Ovary (tissue), 3 donors: ENCODE data around the gene EPHB1.

Experiments
- POLR2A ChIP-seq: fragments of 450-650 bp; IDR thresholded peaks from one replicate; pipeline ENCODE4 v1.6.1; 2017; ENCODE audit warnings: antibody characterized with exemption, mild to moderate bottlenecking, moderate library complexity
- TF ChIP-seq, protein P1 (sequence below), 3 donors: fragments of 450-650 bp in 2 of 3; fragments of 200-600 bp in 1 of 3; IDR thresholded peaks; one replicate each; pipeline versions ENCODE4 v1.5.1 to v1.8.0; 2016 to 2022; ENCODE audit warnings: antibody characterized with exemption in 3 of 3, mild to moderate bottlenecking in 1 of 3
- donor health status: DM: no; HTN: no; CAD: no.

DNA sequence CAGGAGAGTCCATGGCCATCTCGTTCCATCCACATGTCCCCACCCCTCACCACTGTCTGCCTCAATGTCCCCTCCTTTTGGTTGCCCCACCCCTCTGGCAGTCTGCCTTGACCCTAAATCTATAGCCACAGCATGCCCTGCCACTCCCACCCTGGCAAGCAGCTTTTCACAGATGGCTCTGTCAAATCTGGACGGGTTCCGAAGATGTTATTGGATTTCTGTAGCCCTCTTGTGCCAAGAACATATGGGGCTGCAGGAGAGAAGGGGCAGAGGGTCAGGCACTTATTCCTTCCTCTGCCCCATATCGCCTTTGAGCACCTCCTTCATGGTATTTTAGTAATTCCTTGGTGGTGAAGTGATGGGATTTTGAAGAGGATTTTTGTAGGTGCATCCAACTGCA is 57.1 kb downstream of the EPHB1 start:
- TF ChIP-seq, protein P1, sequence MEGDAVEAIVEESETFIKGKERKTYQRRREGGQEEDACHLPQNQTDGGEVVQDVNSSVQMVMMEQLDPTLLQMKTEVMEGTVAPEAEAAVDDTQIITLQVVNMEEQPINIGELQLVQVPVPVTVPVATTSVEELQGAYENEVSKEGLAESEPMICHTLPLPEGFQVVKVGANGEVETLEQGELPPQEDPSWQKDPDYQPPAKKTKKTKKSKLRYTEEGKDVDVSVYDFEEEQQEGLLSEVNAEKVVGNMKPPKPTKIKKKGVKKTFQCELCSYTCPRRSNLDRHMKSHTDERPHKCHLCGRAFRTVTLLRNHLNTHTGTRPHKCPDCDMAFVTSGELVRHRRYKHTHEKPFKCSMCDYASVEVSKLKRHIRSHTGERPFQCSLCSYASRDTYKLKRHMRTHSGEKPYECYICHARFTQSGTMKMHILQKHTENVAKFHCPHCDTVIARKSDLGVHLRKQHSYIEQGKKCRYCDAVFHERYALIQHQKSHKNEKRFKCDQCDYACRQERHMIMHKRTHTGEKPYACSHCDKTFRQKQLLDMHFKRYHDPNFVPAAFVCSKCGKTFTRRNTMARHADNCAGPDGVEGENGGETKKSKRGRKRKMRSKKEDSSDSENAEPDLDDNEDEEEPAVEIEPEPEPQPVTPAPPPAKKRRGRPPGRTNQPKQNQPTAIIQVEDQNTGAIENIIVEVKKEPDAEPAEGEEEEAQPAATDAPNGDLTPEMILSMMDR (IDR thresholded peaks at IDR 0.05) = no peak
- TF ChIP-seq POLR2A = no peak
